ENCODE measurements around the gene ADAT3.
"Not testable (repeated sequence)": the region's sequence is repeated elsewhere in the genome, so short reads cannot be mapped to it uniquely, and the experiment has no call there.

The ADAT3 gene

GRCh38 chr19:1884291-1884718 lies 20.9 kb upstream of the ADAT3 start:
- no peak for DNase-seq

GRCh38 chr19:1884719-1885334 lies 20.4 kb upstream of the ADAT3 start:
- no peak for DNase-seq

GRCh38 chr19:1885398-1886119 lies 19.6 kb upstream of the ADAT3 start, which contains the start of gene ABHD17A:
Gene ABHD17A (minus strand): TSS chr19:1885496. CDS start chr19:1881566, 3,930 bp downstream.
- peak; percentile 87 for DNase-seq

GRCh38 chr19:1886360-1886759 lies 18.8 kb upstream of the ADAT3 start:
- DNase-seq: not testable (repeated sequence)

GRCh38 chr19:1888385-1888784 lies 16.8 kb upstream of the ADAT3 start:
- DNase-seq: no peak

GRCh38 chr19:1889907-1890306 lies 15.3 kb upstream of the ADAT3 start:
- DNase-seq: no peak

GRCh38 chr19:1893791-1894190 lies 11.4 kb upstream of the ADAT3 start:
- DNase-seq: no peak

- DNase-seq: no peak
Observed at GRCh38 chr19:1896508-1896907, 8.7 kb upstream of the ADAT3 start.

GRCh38 chr19:1901940-1902404 lies 3.2 kb upstream of the ADAT3 start:
- no peak for DNase-seq

GRCh38 chr19:1902923-1903322 lies 2.3 kb upstream of the ADAT3 start:
- DNase-seq: no peak

- DNase-seq: no peak
Observed at GRCh38 chr19:1904860-1905109, 414 bp upstream of the ADAT3 start.

GRCh38 chr19:1905863-1906375 lies 720 bp downstream of the ADAT3 start:
- DNase-seq: no peak

- DNase-seq: no peak
Observed at GRCh38 chr19:1906985-1907562, 1.9 kb downstream of the ADAT3 start.

- DNase-seq: peak; percentile 27
Observed at GRCh38 chr19:1907563-1908363, 2.6 kb downstream of the ADAT3 start.

- DNase-seq: no peak
Observed at GRCh38 chr19:1908364-1908678, 3.1 kb downstream of the ADAT3 start.

- no peak for DNase-seq
Observed at GRCh38 chr19:1909761-1910080, 4.5 kb downstream of the ADAT3 start.

- DNase-seq: no peak
Observed at GRCh38 chr19:1910177-1910576, 5.0 kb downstream of the ADAT3 start.

- DNase-seq: no peak
Observed at GRCh38 chr19:1911098-1911497, 5.9 kb downstream of the ADAT3 start.

GRCh38 chr19:1911995-1912394 lies 6.8 kb downstream of the ADAT3 start:
- no peak for DNase-seq

- DNase-seq: no peak
Observed at GRCh38 chr19:1912760-1913505, 7.7 kb downstream of the ADAT3 start.

GRCh38 chr19:1913781-1914577 lies 8.8 kb downstream of the ADAT3 start:
- DNase-seq: no peak

- DNase-seq: no peak
Observed at GRCh38 chr19:1914826-1915341, 9.7 kb downstream of the ADAT3 start.

Measured in T1000 (cell line).